HG03175 (cell line): ENCODE measurements around the gene ALX3.
A peak's percentile ranks its signal among the peaks of the same experiment; 100 is the strongest.
"Not testable (repeated sequence)": the region's sequence is repeated elsewhere in the genome, so short reads cannot be mapped to it uniquely, and the experiment has no call there.

Experiments
- ATAC-seq: cut with Tn5 transposase; IDR thresholded peaks from one replicate; pipeline ENCODE4 v1.9.1; 2021; ENCODE audit warnings: mild to moderate bottlenecking, moderate library complexity; ENCODE audit not compliant: unreplicated experiment

Gene ALX3

DNA sequence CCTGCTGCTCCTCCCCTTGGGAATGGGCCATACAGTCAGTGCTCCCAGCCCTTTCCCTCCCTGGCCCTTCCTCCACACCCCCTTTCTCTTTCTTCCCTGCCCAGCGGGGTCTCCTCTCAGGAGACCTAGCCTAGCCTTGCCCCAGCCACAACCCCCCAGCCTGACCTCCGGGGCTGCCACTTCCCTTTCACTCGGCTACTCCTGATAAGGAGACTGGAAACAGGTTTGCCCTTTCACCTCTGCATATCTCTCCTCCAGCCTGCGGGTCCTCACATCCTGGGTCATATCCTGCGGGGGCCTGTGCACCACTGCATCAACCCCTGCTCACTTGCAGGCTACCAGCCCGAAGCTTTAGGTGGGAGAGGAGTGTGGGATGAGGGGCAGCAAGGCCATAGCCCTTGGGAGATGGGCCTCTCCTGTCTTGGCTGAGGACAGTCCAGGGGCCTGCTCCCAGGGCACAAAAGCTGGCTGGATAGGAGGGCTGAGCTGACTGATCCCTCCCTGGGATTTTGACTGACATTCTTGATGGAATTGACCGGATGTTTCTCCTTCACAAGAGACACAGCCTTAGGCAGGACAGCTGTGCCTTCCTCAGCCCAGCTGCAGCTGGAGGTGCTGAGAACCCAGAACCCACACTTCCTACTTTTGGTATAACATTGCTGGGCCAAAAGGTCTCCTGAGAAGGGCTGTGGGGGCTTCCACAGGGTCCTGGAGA is 19.2 kb upstream of the ALX3 start:
- ATAC-seq, result no peak

DNA sequence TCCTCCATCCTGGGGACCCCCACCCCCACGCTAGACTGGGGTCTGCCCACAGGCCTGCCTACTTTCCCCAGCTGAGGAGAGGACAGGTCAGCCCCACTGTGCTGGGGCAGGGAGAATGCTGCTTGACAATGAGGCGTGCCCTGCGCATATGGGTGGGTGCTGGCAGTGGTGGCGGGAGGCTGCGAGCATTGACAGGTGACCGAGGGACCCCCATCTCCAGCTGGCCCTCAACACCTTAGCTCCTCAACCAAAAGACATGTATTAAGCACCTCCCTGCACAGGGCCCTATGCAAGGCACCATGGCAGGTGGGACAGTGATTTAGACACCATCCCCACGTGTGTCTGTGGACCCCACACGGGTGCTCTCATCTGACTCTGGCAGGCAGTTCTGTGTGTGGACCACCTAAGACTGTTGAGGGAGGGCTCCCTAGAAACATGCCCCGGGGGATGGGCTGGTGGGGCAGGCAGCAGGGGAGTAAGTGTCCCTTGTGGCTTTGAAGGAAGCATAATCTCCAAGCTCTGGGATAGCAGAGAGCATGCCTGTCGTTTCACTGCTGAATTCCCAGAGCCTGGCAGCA is 18.4 kb upstream of the ALX3 start:
- ATAC-seq, result no peak

GRCh38 chr1:110087812-110088738 is 17.6 kb upstream of the ALX3 start:
- peak; percentile 48 for ATAC-seq

- ATAC-seq, result no peak
Observed at GRCh38 chr1:110086961-110087360, 16.5 kb upstream of the ALX3 start.

- ATAC-seq, result no peak
Observed at GRCh38 chr1:110085671-110086070, 15.2 kb upstream of the ALX3 start.

DNA sequence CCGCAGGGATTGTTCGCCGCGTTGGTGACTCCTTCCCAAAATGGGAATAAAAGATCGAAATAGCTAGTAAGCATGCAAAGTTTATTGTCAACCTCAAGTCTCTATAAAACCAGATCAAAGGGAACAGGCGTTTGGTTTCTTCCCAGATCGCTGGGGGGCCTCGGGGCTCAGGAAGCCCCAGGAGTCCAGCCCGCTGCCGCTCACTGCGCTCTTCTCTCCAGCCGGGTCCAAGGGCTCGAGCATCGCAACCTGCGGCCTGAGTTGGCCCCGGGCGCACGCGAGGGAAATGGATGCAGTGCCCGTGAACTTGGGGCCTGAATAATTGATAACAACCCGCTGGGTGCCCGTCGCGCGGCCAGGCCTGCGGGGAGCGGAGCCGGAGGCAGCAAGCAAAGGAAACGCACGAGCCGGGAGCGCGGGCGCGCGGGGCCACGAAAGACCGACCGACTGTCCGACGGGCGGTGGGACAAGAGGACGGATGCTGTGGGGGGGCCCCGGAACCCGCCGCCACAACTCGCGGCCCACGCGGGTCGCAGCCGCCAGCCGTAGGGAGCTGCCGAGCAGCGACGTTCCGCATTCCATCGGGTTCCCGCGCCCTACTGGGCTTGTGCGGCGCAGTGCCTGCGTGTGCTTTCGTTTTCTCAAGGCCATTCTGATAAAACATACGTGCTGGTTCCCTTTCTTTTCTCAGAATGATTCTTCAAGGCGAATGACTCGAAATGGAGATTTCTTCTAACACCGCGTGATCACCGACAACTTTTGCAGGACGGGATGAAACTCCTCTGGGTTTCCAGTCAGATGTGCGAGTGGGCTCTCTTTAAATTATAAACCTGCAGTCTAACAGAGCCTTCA is 14.0 kb upstream of the ALX3 start:
- ATAC-seq, result no peak

DNA sequence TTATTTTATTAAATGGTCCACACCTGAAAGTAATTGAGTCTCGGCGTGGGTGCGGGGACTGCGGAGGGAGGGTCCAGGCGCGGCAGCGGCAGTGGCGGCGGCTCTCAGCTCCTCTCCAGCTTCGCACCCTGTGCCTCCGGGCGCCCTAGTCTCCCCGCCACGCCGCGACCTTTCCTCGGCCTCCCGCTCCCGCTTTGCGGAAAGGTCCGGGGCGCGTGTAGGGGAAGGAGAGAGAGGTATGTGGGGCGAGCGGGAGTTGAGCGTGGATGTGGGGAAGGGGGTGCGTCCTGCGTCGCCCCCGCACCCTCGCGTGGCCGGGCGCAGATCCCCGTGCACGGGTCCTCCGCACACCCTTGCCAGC is 13.4 kb upstream of the ALX3 start:
- ATAC-seq, result no peak

GRCh38 chr1:110083061-110083865 is 12.8 kb upstream of the ALX3 start:
- ATAC-seq, result no peak

DNA sequence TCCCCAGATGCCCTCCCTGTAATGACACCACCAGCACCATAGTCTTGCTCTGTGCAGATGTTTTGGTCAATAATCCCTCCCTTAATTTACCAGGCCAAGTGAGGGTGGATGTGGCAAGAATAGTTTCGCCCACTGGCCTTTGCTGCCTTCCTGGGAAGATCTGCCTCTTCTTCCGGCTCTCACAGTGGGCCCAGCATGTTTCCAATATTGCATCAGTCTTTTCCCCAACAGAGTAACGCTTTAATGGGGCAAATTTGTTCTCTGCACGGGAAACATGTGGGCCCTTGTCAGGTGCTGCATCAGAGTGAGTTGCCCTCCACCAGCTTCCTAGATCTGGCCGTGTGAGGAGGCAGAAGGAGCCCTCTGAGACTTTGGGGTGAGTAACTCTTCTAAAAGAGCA is 12.0 kb upstream of the ALX3 start:
- ATAC-seq, result no peak

DNA sequence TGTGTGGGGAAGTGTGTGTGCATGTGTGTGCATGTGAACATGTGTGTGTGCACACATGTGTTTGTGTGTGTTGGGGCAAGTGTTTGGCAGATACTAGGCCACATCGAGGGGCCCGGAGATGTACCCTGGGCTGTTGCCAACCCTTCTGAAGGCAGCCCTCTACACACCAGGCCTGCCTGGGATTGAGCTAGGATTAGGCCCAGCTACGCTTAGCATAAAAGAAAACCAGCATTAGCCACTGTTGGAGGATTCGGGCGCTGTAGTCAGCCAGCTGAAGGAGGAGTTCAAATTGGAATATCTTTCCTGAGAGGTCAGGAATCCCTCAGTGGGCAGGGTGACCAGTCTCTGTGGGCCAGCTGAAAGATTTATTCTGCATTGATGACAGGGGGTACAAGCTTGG is 10.6 kb upstream of the ALX3 start:
- ATAC-seq, result no peak

DNA sequence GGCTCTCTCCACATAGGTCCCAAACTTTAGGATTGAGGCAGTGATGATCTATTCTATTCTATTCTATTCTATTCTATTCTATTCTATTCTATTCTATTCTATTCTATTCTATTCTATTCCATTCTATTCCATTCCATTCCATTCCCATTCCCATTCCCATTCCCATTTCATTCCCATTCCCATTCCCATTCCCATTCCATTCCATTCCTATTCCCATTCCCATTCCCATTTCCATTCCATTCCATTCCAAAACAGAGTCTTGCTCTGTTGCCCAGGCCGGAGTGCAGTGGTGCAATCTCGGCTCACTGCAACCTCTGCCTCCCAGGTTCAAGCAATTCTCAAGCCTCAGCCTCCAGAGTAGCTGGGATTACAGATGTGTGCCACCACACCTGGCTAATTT is 9.5 kb upstream of the ALX3 start:
- ATAC-seq, result not testable (repeated sequence)

- ATAC-seq, result no peak
Observed at GRCh38 chr1:110076789-110077500, 6.5 kb upstream of the ALX3 start.

- ATAC-seq, result no peak
Observed at GRCh38 chr1:110074166-110074565, 3.7 kb upstream of the ALX3 start.

GRCh38 chr1:110070282-110070669 is 196 bp downstream of the ALX3 start:
- no peak for ATAC-seq

DNA sequence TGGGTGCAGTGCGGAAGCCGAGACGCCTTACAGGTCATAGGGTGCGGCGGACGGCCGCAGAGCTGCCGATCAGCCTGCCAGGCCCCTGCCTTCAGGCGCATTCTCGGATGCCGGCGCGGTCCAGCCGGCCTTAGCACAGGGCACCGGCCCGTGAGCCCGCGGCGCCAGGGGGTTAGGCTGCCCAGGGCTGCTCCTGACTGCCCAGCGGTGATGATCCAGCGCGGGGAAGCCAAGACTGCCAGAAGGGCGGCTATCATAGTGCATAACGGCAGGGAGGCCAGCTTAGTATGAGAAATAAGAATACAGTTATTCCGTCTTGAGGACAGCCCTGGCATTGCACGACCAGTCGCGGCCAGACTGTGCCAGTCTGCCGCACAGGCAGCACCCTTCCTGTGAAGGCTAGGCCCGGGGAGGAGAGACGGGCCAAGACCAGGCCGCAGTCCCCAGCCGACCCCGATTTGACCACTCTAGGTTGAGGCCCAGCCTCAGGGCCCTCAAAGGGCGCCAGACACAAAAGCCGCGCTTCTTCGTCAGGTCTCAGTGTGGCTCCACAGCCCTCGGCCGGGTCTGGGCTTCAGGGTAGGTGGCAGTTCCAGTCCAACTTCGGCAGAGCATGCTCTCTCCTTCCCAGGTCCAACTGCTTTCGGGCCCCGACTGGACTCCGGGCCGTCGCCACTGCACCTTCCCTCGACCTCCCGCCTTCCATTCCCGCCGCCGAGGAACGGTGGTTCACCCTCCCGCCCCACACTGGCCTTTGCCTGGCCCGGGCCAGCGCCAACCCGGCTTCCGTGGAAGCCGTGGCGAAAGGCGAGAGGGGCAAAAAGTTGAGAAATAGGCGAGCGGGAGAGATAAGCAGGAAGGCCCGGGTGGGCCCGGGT is 829 bp downstream of the ALX3 start:
- no peak for ATAC-seq

GRCh38 chr1:110068646-110069403 is 1.6 kb downstream of the ALX3 start:
- ATAC-seq, result no peak

- no peak for ATAC-seq
Observed at GRCh38 chr1:110067893-110068645, 2.4 kb downstream of the ALX3 start.
